Breast epithelium (tissue), 3 donors: Measurements from ENCODE around the gene PTPRN2.

Experiments
- POLR2A ChIP-seq: fragments of 450-650 bp; IDR thresholded peaks from one replicate; pipeline ENCODE4 v1.6.1; 2016; ENCODE audit warnings: antibody characterized with exemption, mild to moderate bottlenecking, moderate library complexity
- POLR2AphosphoS5 ChIP-seq, 3 donors: sonication (generic); formaldehyde crosslinking; IDR thresholded peaks; one replicate each; pipeline ENCODE4 v1.6.1; 2017; ENCODE audit warnings: antibody characterized with exemption in 3 of 3
- TF ChIP-seq, protein P1 (sequence below), 3 donors: fragments of 450-650 bp; IDR thresholded peaks; one replicate each; pipeline ENCODE4 v1.5.1; 2016 to 2017; ENCODE audit warnings: antibody characterized with exemption in 3 of 3, mild to moderate bottlenecking in 3 of 3, moderate library complexity in 3 of 3

DNA sequence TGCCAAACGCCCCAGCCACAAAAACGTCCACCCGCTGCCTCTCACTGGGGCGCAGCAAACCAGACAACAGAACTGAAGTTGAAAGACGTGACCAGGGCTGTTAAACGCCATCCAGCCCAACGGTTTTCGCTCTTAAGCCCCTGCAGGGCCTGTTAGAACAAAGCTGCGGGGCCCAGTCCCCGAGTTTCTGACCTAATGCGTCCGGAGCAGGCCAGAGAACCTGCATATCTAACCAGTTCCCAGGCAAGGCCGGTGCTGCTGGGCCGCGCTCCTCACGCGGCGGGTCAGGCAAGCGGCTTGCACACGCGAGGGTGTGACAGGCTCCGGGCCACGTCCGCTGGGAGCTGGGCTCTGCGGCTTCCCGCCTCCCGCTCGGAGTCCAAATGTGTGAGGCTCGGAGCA is 87.0 kb downstream of the PTPRN2 start:
- TF ChIP-seq POLR2AphosphoS5 (IDR thresholded peaks at IDR 0.05) (no peak), POLR2A (no peak)
- TF ChIP-seq, protein P1, sequence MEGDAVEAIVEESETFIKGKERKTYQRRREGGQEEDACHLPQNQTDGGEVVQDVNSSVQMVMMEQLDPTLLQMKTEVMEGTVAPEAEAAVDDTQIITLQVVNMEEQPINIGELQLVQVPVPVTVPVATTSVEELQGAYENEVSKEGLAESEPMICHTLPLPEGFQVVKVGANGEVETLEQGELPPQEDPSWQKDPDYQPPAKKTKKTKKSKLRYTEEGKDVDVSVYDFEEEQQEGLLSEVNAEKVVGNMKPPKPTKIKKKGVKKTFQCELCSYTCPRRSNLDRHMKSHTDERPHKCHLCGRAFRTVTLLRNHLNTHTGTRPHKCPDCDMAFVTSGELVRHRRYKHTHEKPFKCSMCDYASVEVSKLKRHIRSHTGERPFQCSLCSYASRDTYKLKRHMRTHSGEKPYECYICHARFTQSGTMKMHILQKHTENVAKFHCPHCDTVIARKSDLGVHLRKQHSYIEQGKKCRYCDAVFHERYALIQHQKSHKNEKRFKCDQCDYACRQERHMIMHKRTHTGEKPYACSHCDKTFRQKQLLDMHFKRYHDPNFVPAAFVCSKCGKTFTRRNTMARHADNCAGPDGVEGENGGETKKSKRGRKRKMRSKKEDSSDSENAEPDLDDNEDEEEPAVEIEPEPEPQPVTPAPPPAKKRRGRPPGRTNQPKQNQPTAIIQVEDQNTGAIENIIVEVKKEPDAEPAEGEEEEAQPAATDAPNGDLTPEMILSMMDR (IDR thresholded peaks at IDR 0.05) = no peak
